Measurements from ENCODE around the gene SLC13A3.
A peak's percentile ranks its signal among the peaks of the same experiment; 100 is the strongest.

Gene SLC13A3, protein sequence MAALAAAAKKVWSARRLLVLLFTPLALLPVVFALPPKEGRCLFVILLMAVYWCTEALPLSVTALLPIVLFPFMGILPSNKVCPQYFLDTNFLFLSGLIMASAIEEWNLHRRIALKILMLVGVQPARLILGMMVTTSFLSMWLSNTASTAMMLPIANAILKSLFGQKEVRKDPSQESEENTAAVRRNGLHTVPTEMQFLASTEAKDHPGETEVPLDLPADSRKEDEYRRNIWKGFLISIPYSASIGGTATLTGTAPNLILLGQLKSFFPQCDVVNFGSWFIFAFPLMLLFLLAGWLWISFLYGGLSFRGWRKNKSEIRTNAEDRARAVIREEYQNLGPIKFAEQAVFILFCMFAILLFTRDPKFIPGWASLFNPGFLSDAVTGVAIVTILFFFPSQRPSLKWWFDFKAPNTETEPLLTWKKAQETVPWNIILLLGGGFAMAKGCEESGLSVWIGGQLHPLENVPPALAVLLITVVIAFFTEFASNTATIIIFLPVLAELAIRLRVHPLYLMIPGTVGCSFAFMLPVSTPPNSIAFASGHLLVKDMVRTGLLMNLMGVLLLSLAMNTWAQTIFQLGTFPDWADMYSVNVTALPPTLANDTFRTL
- total RNA-seq = 0.13 to 0.60 reads per million in 2 experiments

DNA sequence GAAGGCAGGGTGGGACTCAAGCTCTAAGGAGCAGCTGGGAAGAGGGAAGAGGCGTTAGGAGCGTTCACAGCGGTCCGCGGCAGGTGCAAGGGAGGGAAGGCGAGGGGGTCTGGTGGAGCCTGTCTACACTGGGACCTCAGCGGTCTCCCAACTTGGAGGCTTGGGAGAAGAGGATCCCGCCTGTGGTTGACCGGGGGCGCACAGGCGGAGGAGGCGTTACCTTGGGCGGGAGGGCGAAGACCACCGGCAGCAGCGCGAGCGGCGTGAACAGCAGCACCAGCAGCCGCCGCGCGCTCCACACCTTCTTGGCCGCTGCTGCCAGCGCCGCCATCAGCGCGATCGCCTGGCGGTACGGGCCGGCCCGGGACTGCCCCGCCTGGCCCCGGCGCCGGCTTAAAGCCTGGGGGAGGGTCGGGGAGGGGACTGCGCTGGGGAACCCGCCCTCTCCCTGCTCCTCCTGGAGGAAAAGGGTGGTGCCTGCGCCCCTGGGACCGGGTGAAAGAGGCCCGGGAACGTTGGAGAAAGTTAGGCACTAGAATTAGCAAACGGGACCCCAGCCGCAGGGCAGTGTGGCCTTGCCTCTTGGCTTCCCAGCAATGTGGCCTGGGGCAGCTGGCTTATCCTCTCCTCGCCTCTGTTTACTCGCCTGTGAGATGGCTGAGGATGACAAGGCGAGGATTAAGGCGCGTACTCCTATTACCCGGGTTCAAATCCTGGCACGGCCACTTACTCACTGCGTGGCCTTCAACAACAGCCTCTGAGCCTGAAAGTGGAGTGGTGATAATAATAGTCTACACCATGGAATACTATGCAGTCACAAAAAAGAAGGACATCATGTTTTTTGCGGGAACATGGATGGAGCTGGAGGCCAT, at the start of gene SLC13A3:
Gene SLC13A3 (minus strand): TSS at position 369 of the 872 bp plus-strand sequence. CDS start 38 bp downstream, at position 331.
- no peak for DNase-seq (ENCODE audit: low read depth)

DNA sequence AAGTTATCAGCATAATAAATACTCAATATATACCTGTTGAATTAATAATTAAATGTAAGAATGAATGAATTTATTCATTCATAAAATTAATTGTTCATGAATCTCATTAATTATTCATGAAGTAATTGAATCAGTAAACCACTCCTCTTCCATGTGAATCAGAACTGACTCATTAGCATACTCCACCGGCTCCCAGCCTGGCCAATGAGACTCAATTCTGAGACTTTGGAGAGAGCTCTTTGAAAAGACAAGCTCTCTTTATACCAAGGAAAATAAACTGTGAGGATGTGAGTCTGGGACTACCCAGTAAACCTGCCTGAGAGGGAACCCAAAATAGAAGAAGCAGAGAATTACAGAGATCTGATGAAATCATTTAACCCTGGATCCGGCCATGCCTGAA, 49.8 kb upstream of the SLC13A3 start:
- no peak for DNase-seq (ENCODE audit: low read depth)

DNA sequence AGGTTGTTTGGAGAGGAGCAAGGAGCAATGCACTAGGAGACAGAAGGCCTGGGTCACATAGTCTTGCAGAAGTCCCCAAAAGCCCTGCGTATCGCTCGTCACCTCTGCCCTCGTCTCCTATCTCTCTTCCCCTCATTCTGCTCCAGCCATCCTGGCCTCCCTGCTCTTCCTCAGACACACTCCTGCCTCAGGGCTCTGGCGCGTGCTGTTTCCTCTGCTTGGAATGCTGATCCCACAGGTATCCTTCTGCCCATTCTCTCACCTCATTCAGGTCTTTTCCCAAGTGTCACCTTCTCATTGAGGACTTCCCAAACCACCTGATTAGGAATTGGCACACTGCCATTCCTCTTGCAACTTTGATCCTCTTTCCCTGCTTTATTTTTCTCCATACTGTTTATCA, 49.2 kb upstream of the SLC13A3 start:
- DNase-seq (ENCODE audit: low read depth) = no peak

DNA sequence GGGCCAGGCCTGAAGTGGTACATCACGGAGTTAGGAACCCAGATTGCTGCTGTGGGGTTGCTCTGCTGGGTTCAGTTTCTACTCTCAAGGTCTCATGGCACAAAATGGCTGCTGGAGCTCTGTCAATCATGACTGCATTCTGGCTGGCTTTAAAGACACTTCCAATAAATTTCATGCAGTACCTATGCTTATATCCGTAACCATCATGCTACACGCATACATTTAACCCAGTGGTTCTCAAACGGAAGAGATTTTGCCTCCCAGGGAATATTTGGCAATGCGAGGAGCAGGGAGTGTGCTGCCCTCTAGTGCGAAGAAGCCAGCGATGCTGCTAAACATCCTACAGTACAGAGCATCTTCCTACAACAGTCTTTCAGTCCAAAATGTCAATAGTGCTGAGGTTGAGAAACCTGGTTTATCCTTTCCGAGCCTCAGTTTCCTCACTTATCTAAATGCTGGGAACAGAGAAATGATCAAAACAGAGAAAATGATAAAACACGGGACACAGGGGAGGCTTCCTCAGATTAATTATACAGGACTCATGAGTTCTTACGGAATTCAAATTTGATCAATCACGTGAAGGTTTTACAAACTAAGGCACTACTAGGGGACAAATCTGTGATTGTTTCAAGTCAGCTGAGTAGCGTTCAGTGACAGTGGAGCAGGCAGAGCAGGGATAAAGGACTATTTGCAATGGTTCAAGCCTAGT, 48.5 kb upstream of the SLC13A3 start:
- no peak for DNase-seq (ENCODE audit: low read depth)

DNA sequence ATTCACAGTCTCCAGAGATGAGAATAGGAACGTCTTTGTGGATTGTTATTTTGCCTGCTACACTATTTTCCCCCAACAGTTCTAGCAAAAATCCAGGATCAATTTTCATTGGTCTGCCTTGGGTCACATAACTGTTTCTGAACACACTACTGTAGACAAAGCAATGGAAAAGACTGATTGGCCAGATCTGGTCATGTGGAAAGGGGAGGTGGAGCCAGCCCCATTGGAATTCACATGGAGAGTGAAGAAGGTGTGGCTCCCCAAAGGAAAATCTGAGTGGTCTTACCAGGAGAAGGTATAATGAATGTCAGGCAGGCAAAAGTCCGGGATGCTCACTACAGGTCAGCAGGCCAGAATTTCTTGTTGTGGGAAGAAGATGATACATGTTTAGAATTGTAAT, 47.5 kb upstream of the SLC13A3 start:
- DNase-seq (ENCODE audit: low read depth) = no peak

DNA sequence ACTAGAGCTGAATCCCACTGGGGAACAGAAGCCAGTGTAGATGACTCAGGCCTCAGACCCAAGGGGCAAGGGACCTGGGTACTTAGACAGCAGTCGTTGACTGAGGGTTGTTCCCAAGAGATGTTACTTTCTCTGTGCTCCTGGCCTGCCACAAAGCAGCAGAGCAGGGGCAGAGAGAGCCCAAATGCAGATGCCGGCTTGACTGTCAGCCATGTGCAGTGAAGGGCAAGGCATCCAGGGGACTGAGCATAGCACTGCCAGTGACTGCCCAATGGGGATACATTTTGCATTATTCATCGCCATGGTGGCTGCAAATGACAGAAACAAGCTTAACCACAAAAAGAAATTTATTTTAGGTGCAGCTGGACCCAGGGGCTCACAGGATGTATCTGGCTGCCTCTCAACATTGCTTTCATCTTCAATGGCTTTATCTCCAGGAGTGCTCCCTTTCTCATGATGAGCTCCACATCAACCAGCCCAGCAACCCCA, 45.6 kb upstream of the SLC13A3 start:
- DNase-seq (ENCODE audit: low read depth) = no peak

DNA sequence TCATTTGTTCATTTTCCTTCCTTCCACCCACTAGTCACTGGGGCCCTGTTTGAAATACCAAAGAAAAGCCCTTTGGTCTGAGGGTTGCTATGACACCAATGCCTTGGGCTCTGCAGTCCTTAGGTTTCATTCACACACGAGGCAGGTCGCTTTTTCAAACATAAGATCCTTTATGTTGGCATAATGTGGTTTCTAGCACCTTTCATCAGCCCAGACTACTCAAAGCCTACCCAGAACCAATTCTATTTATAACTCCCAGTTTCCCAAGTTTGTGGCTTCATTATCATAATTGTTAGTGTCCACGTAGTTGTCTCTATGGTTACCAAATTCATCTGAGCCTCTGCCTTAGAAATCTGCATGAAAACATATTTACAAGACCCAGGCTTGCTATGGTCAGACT, 44.6 kb upstream of the SLC13A3 start:
- no peak for DNase-seq (ENCODE audit: low read depth)

DNA sequence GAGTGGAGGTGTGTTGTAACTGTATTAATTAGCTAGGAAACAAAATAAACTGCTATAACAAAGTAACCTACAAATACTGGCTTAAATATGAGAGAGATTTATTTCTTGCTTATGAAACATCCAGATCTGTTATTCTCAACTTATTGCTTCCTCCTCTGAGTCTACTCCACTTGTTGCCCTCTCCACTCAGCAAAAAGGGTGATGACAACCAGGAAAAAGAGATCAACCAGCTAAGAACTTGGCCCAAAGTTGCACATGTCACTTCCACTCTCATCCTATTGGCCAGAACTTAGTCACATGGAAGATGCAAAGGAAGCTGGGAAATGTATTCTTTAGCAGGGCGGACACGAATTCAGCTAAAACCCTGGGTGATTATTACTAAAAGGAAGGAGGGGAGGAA, 43.2 kb upstream of the SLC13A3 start:
- no peak for DNase-seq (ENCODE audit: low read depth)

DNA sequence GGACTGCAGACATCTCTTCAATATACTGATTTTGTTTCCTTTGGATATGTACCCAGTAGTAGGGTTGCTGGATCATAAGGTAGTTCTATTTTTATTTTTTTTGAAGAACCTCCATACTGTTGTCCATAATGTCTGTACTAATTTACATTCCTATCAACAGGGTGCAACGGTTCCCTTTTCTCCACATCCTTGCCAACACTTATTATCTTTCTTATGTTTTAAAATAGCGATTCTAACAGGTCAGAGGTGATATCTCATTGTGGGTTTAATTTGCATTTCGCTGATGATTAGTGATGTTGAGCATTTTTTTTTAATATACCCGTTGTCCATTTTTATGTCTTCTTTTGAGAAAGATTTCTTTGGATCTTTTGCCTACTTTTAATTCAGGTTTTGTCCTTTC, 39.9 kb upstream of the SLC13A3 start:
- no peak for DNase-seq (ENCODE audit: low read depth)

DNA sequence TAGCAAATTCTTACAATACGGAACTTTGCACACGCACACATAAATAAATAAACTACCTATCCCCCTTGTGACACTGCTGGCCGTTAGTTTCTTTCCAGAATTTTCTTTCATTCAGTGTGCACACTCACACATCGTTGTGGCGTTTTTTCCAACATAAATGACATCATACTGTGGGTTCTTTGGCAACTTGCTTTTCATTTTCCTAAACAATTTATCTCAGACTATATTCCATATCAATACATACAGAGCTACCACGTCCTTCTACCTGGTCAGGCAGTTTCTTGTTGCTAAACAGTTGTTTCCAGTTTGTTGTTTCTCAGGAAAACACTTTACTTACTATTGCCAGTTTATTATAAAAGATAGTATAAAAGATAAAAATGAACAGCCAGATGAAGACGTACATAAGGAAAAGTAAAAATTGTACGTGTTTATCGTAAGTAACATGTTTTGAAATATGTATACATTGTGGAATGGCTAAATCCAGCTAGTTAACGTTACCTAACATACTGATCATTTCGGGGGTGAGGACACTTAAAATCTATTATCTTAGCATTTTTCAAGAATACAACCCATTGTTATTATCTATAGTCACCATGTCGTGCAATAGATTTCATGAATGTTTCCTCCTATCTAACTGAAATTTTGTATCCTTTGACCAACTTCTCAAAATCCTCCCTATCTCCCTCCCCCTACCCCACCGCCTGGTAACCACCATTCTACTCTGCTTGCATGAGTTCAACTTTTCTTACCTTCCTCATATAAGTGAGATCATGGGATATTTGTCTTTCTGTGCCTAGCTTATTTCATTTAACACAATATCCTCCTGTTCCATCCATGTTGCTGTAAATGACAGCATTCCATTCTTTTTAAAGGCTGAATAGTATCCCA, 39.2 kb upstream of the SLC13A3 start:
- no peak for DNase-seq (ENCODE audit: low read depth)

DNA sequence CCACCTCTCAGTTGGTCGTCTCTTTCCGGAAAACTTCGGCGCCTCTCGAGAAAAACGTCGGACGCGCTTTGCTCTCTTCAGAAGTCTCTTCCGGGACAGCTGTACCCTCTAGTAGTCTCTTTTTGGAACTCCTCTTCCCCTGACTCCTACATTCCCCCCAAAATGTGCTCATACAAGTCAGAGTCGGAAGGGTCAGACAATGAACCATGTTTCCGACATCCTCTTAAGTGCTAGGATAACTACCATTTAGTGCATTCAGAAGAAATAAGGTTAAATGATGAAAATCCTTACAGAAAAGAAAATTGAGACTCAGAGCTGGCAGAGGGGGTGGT, 38.5 kb upstream of the SLC13A3 start:
- no peak for DNase-seq (ENCODE audit: low read depth)

DNA sequence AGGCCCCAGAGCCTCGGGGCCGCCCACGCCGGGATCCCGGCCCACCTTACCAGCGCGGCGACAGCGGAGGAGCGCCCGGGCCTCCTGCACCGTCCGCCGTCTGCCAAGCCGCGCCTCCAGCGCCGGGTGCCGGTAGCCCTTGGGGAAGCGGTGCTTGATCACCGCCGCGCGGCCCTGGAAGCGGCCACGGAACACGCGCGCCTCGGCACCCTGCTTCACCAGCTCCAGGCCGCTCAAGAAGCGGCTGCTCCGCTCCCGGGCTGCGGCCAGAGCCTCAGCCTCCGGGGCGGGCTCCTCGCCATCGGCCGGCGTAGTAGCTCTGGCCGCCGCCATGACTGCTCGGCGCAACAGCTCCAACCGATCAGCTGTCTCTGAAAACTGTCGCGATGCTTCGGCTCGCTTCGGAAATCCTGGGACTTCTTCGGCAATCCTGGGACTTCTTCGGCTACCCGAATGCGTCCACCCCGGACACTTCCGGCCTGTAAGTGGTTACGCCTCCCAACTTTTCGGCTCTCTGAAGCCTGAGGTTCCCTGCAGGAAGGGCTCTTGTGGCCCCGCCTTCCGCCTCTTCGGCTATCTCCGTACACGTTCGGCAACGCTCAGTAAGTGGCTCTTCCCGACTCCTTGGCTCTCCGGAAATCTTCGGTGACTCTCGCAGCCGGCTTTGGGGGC, 38.0 kb upstream of the SLC13A3 start, which contains the start of gene TP53RK:
Gene TP53RK (minus strand): TSS at position 363 of the 672 bp plus-strand sequence. CDS start 30 bp downstream, at position 333.
- DNase-seq (ENCODE audit: low read depth) = peak; percentile 95

DNA sequence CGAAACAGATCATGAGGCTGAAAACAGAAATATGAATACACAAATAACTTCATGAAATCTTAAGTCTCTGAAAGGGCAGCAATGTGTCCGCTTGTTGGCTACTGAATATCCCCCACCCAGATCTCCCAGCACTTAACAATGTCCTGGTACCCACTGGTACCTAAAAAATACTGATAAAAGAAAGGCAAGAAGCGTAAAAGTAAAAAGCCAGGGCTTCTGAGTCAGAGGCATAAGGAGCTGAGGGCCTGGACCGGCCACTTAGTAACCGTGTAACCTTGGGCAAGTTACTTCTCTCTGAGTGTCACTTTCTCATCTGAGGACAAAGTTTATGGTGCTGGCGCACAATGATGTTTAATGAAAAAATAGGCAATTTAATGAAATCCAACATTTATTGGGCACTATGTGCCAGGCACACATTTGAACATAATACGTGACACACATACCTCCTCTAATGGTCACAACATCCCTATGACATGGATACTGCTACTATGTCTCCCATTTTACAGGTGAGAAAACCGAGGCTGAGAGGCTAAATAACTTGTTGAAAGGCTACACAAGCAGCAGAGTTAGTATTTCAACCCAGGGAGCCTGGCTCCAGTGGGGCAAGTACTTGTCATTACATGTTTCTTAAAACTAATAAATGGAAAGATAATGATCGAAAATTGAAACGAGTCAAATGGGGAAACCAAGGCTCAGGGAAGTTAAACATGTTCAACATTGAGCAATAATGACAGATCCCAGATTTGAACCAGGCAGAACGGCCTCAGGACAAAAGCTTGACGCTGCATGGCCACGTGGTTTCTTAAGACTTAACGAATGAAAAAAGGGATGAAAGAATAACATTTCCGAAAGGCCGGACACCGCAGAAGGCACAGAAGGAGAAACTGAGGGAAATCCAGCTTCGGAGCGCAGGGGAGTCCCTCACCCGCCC, 37.2 kb upstream of the SLC13A3 start:
- no peak for DNase-seq (ENCODE audit: low read depth)

DNA sequence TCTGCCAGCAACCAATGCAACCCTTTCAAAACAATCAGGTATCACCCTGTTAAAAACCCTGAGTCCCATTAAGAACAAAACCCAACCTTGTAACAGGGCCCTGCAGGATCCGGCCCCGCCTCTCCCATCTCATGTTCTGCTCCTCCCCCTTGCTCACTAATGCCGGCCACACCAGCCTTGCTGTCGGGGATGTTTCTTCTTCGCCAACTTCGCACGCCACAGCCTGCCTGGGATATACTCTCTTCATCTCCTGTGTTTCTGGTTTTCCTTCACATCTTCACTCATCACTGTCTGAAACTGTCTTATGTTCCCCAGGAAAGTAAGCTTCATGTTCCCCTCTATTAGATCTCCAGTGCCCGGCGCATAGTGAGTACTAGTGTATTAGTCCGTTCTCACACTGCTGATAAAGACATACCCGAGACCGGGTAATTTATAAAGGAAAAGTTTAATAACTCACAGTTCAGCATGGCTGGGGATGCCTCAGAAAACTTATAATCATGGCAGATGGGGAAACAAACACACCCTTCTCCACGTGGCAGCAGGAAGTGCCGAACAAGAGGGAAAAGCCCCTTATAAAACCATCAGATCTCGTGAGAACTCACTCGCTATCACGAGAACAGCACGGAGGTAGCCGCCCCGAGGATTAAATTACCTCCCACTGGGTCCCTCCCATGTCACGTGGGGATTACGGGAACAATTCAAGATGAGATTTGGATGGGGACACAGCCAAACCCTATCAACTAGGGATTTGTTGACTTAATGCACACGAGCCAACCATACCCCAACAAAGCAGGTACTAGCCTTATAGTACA, 32.9 kb upstream of the SLC13A3 start:
- no peak for DNase-seq (ENCODE audit: low read depth)

DNA sequence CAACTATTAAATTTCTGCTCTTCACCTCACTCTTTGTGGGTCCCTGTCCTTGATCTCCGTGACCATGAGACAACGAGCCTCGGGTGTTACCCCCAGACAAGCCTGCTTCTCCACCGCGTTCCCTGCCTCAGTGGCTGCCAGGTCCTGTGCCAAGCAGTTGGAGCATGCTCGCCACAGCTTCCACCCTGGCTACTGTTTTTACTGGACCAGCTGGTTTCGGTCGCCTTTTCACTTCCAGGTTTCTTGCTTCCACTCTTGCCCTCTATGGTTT, 32.3 kb upstream of the SLC13A3 start:
- no peak for DNase-seq (ENCODE audit: low read depth)

DNA sequence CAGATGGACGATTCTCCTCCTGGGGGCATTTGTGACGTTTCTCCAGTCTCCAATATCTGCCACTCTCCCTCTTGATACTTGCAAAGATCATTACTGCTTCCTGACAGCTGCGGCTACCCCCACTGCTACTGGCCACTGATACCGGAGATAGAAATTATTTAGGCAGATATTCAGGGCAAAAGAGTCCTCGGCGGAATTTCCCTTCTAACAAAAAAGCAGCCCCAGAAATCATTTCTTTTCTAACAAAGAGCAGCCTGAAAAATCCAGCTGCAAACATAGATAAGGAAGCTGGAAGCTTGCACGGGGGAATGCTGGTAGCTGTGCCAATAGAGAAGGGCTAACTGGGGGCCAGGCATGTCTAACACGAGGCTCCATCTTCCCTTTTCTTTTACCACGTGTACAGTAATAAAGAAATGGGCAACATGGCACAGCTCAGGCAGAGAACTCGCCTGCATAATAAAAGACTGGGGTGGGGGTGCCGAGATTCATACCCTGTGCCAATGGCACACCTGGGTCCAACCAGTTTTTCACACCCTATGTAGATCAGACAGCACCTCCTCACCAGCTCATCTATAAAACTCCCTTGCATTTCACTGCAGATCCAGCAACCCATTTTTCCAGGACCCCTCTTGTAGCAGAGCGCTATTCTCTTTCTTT, 31.9 kb upstream of the SLC13A3 start:
- no peak for DNase-seq (ENCODE audit: low read depth)

DNA sequence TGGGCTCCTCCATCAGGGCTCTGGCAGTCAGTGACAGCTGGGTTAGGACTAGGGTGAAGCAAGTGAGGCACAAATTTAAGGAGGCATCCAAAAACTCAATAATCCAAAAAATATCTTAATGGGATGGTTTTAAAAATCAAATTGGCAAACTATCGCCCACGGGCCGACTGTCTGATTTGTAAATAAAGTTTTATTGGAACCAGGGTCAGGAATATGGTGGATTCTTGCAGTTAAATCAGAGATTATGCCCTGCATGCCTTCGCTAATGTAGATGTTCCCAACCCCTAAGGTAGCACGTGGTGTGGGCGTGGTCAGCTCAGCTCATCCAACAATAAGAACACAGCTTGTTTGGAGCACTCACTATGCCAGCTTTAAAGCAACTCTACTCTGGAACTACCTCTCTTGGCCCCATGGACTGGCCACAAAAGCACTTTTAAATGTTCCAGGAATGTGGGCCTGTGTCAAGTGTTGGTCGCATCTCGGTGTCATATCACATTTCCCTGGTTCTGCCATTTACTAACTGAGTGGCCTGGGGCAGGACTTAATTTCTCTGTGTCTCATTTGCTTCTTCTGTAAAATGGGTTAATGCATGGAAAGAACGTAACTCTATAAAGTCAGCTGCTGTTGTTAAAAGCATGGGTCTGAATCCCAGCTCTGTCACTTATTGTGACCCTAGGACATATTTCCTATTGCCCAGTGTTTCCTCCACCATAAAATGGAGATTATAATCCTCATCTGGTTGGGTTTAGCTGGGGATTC, 31.0 kb upstream of the SLC13A3 start:
- DNase-seq (ENCODE audit: low read depth) = no peak

Data from T follicular helper cell (primary cell).